Upper lobe of left lung (tissue), 6 donors: ENCODE results near the gene NF1. TPM values are rescaled to one million over a fixed set of nuclear protein-coding genes. Genes with fewer than 3 reads are reported as not detected.
"Not testable (repeated sequence)": the region's sequence is repeated elsewhere in the genome, so short reads cannot be mapped to it uniquely, and the experiment has no call there.

Source experiments
- ATAC-seq, 2 donors: fragments of 200-7000 bp; cut with Tn5 transposase; one replicate each; pipeline ENCODE4 v1.9.1; 2022; ENCODE audit warnings: mild to moderate bottlenecking in 2 of 2, moderate library complexity in 2 of 2; ENCODE audit not compliant: low FRiP score in 2 of 2
- DNase-seq, 2 donors: peaks; one replicate each; pipeline ENCODE4 v3.0.0-alpha.2; 2019 to 2020
- H3K27ac ChIP-seq, 4 donors: fragments of 200-600 bp; sonication (generic); one replicate each; pipeline ENCODE4 v1.5.1; 2016 to 2019
- H3K27me3 ChIP-seq, 4 donors: fragments of 200-600 bp; sonication (generic); one replicate each; pipeline ENCODE4 v1.5.1; 2017 to 2019
- H3K36me3 ChIP-seq, 4 donors: fragments of 200-600 bp; sonication (generic); one replicate each; pipeline ENCODE4 v1.5.1; 2016 to 2019
- H3K4me1 ChIP-seq, 4 donors: fragments of 200-600 bp; sonication (generic); one replicate each; pipeline ENCODE4 v1.5.1; 2018 to 2019
- H3K4me3 ChIP-seq, 4 donors: fragments of 200-600 bp; sonication (generic); one replicate each; pipeline ENCODE4 v1.5.1; 2017 to 2019; ENCODE audit warnings: mild to moderate bottlenecking in 2 of 4, moderate library complexity in 1 of 4
- H3K9me3 ChIP-seq, 4 donors: fragments of 200-600 bp; sonication (generic); one replicate each; pipeline ENCODE4 v1.5.1; 2018 to 2019
- EP300 ChIP-seq, 4 donors: sonication (generic); formaldehyde crosslinking; IDR thresholded peaks; one replicate each; pipeline ENCODE4 v1.5.1; 2017; ENCODE audit warnings: antibody characterized with exemption in 4 of 4, control low read depth in 2 of 4
- POLR2A ChIP-seq, 4 donors: fragments of 450-650 bp; IDR thresholded peaks; one replicate each; pipeline ENCODE4 v1.5.1; 2016 to 2017; ENCODE audit warnings: antibody characterized with exemption in 4 of 4, mild to moderate bottlenecking in 2 of 4
- POLR2AphosphoS5 ChIP-seq, 2 donors: sonication (generic); formaldehyde crosslinking; IDR thresholded peaks; one replicate each; pipeline ENCODE4 v1.5.1; 2017; ENCODE audit warnings: antibody characterized with exemption in 2 of 2
- WGBS, 2 donors: methylation state at CpG; one replicate each; pipeline ENCODE4 v1.1.5; 2017 to 2018; 5-methylcytosine and 5-hydroxymethylcytosine counted together
- total RNA-seq, 6 donors: library from RNA; depleted of rRNA in 4 of 6; stranded (reverse); fragments of >200 nt in 4 of 6; gene quantifications; one replicate each; pipeline versions ENCODE4 v1.1.0 to v1.2.1, GENCODE V29; 2016 to 2021
- TF ChIP-seq, protein P1 (sequence below), 6 experiments: fragments of 450-650 bp in 4 of 6; fragments of 200-600 bp in 2 of 6; sonication (generic) in 2 of 6; IDR thresholded peaks; one replicate each; pipeline ENCODE4 v1.5.1; 2016 to 2019; ENCODE audit warnings: antibody characterized with exemption in 6 of 6
- donor health status: DM: no; HTN: no; CAD: no; lungs with moderate emphysema.
- donor health status: DM: no; HTN: yes; CAD: no; lungs with severe emphysema.

NF1 gene
- total RNA-seq, 6 donors from 2014 or later: 35.5 to 85.1 (median 47.1) TPM

DNA sequence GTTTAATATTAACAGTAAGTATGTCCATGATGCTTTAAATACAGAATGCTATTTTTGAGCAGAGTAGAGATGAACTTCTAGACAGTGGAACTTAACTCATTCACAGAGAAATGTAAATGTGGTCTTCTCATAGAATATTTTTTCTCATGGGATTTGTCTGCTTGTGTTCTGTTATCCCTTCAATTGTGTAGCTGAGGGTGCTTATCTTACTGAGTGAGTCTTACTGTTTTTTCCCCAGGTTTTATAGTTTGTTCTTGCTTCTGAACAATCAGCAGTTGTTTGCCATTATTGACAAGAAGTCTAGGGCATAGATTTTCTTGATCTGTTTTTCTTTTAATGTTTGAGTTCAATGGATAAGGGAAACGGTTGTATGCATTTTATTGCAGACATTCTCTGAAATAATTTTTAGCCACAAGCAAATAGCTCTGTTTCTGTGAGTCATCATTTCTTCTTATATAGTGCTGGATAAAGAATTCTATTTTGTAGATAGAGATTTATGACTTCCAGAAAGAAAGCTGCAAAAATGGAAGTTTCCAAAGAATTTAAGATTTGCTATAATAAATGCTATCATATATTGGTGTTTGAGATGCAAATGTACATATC lies 60.5 kb downstream of the NF1 start:
- no peak overlapping the region for H3K4me3 ChIP-seq
- WGBS, 2 donors: 78 to 93% methylated on average over 1 of the region's 1 CpG
- ATAC-seq (no peak), DNase-seq (no peak)
- H3K27ac ChIP-seq: no peak overlapping the region
- peaks cover 0 to 6% (median 0%) of the 10 kb centered on the region in 4 donors for H3K36me3 ChIP-seq
- H3K27me3 ChIP-seq: no peaks in the 10 kb centered on the region
- no peaks in the 10 kb centered on the region for H3K9me3 ChIP-seq
- no peaks in the 10 kb centered on the region for H3K4me1 ChIP-seq
- TF ChIP-seq, protein P1, sequence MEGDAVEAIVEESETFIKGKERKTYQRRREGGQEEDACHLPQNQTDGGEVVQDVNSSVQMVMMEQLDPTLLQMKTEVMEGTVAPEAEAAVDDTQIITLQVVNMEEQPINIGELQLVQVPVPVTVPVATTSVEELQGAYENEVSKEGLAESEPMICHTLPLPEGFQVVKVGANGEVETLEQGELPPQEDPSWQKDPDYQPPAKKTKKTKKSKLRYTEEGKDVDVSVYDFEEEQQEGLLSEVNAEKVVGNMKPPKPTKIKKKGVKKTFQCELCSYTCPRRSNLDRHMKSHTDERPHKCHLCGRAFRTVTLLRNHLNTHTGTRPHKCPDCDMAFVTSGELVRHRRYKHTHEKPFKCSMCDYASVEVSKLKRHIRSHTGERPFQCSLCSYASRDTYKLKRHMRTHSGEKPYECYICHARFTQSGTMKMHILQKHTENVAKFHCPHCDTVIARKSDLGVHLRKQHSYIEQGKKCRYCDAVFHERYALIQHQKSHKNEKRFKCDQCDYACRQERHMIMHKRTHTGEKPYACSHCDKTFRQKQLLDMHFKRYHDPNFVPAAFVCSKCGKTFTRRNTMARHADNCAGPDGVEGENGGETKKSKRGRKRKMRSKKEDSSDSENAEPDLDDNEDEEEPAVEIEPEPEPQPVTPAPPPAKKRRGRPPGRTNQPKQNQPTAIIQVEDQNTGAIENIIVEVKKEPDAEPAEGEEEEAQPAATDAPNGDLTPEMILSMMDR (IDR thresholded peaks at IDR 0.05): no peak

DNA sequence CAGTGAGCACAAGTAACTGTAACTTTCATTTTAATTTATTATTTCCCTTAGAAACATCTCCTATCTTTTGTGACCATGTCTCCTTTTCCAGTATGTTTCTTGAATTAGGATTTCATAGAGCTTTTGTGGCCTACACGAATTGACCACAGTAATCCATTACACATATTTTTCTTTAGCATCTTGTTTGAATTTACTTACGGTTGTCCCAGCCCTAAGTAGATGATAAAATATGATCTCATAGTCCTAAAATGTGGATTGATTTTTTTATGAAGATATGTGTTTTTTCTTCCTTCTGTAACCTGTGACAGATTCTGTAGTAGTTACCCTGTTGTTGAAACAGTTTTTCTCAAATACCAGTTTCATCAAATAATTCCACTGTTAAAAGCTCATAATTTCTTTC lies 61.5 kb downstream of the NF1 start:
- Histone ChIP-seq H3K27ac (no peak overlapping the region), H3K9me3 (no peaks in the 10 kb centered on the region), H3K4me1 (no peaks in the 10 kb centered on the region), H3K36me3 (peaks cover 0 to 6% (median 0%) of the 10 kb centered on the region in 4 donors), H3K27me3 (no peaks in the 10 kb centered on the region), H3K4me3 (no peak overlapping the region)
- 80 to 87% methylated on average over 2 of the region's 2 CpGs for WGBS, 2 donors
- DNase-seq (no peak), ATAC-seq (no peak)
- TF ChIP-seq, protein P1 (IDR thresholded peaks at IDR 0.05): no peak
- TF ChIP-seq EP300 (IDR thresholded peaks at IDR 0.05): no peak
- TF ChIP-seq POLR2AphosphoS5 (IDR thresholded peaks at IDR 0.05): no peak
- TF ChIP-seq POLR2A (IDR thresholded peaks at IDR 0.05): no peak

DNA sequence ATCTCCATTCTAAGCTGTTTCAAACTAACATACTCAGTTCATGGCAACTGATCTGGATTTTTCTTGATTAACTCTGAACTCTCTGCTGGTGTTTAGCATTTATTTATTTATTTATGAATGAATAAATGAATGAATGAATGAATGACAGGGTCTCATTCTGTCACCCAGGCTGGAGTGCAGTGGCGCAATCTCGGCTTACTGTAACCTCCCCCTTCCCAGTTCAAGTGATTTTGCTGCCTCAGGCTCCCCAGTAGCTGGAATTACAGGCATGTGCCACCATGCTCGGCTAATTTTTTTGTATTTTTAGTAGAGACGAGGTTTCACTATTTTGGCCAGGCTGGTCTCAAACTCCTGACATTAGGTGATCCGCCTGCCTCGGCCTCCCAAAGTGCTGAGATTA lies 62.1 kb downstream of the NF1 start:
- not testable (repeated sequence) for H3K27ac ChIP-seq, H3K9me3 ChIP-seq, H3K4me1 ChIP-seq, H3K27me3 ChIP-seq, DNase-seq, H3K36me3 ChIP-seq, ATAC-seq, H3K4me3 ChIP-seq
- WGBS, 2 donors: 90 to 96% methylated on average over 6 of the region's 6 CpGs

DNA sequence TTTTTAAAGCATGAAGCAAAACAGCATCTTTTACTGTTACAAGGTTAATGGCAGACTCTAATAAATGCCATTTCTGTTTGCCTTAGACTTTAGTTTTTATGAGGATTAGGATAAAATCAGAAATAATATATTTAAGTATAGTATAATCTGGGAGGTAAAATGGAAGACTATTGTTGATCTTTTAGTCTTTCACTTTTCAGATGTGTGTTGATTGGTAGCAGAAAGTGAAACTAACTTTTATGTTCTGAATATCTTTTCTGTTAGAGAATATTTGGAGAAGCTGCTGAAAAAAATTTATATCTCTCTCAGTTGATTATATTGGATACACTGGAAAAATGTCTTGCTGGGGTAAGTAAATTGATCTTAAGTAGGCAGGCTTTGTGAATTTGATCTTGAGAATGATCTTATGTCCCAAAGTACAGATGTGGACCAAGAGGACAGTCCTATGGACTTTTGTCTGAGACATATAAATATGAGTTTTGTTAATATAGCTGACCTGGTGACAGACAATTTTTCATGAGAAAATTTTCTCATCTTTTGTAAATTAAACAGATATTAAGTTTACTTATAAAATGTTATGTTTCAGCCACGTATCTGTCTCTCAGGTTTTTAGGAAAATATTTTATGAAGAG lies 64.1 kb downstream of the NF1 start:
- ATAC-seq (no peak), DNase-seq (no peak)
- Histone ChIP-seq H3K27me3 (no peaks in the 10 kb centered on the region), H3K4me1 (no peaks in the 10 kb centered on the region), H3K27ac (no peak overlapping the region), H3K9me3 (no peaks in the 10 kb centered on the region), H3K4me3 (no peak overlapping the region), H3K36me3 (peaks cover 0 to 14% (median 0%) of the 10 kb centered on the region in 4 donors)
- WGBS, 2 donors: 80% methylated on average over 1 of the region's 1 CpG
- TF ChIP-seq POLR2A (IDR thresholded peaks at IDR 0.05) (no peak), EP300 (IDR thresholded peaks at IDR 0.05) (no peak), POLR2AphosphoS5 (IDR thresholded peaks at IDR 0.05) (no peak)
- TF ChIP-seq, protein P1 (IDR thresholded peaks at IDR 0.05): no peak

DNA sequence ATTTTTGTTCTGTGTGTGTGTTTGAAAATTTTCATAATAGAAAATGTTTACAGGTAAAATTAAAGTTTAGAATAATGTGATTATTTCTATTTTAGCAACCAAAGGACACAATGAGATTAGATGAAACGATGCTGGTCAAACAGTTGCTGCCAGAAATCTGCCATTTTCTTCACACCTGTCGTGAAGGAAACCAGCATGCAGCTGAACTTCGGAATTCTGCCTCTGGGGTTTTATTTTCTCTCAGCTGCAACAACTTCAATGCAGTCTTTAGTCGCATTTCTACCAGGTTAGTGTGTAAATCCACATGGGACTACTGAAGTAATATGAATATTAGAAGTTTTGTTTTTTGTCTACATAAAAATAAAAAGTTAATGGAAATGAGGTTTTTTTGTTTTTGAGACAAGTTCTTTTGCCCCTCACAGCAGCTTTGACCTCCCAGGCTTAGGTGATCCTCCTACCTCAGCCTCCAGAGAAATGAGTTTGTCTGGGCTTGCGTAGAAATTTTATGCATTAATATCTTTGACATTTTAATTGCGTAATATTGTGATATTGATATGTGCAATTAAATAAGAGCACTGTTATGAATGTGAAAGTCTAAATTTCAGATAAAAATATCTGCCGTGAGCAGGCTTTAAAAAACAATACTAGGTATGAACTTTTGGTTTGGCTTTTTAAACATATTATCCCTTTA lies 68.5 kb downstream of the NF1 start:
- Histone ChIP-seq H3K9me3 (no peaks in the 10 kb centered on the region), H3K27me3 (no peaks in the 10 kb centered on the region), H3K36me3 (peaks cover 0 to 25% (median 0%) of the 10 kb centered on the region in 4 donors), H3K27ac (no peak overlapping the region), H3K4me3 (no peak overlapping the region), H3K4me1 (no peaks in the 10 kb centered on the region)
- DNase-seq: no peak
- 91 to 93% methylated on average over 7 of the region's 7 CpGs for WGBS, 2 donors
- no peak for ATAC-seq
- TF ChIP-seq POLR2A (IDR thresholded peaks at IDR 0.05) (no peak), EP300 (IDR thresholded peaks at IDR 0.05) (no peak), POLR2AphosphoS5 (IDR thresholded peaks at IDR 0.05) (no peak)
- TF ChIP-seq, protein P1 (IDR thresholded peaks at IDR 0.05): no peak
